Astrocyte of the cerebellum (primary cell): ENCODE data around the gene CCDC88B.

ENCODE experiments used
- DNase-seq: peaks from one replicate; pipeline ENCODE4 v3.0.0-alpha.2; 2011; ENCODE audit warnings: low read depth
- H3K4me3 ChIP-seq: 2 replicates; pipeline ENCODE4 v1.5.1; 2011; ENCODE audit warnings: mild to moderate bottlenecking, low read depth, low read length, moderate library complexity
- CTCF ChIP-seq: IDR thresholded peaks from 2 replicates; pipeline ENCODE4 v1.5.1; 2012; ENCODE audit warnings: low read length, low read depth, moderate library complexity, mild to moderate bottlenecking; ENCODE audit errors: missing control alignments
- in situ Hi-C: cut with HindIII; loops from 2 replicates; pipeline ENCODE4 v1.10.0; 2017; ENCODE audit warnings: low sequenced_read_pairs

Gene CCDC88B

GRCh38 chr11:64364435-64364834, 24.4 kb downstream of the CCDC88B start:
- TF ChIP-seq CTCF: no peak
- no peak overlapping the region for H3K4me3 ChIP-seq
- in situ Hi-C loops: no loop called here
- no peak for DNase-seq

GRCh38 chr11:64364911-64365310, 24.9 kb downstream of the CCDC88B start:
- H3K4me3 ChIP-seq: no peak overlapping the region
- no peak for TF ChIP-seq CTCF
- DNase-seq: no peak
- in situ Hi-C loops: no loop called here

- no peak for DNase-seq
- H3K4me3 ChIP-seq: no peak overlapping the region
- no peak for TF ChIP-seq CTCF
- in situ Hi-C loops: no loop called here
These were observed 26.7 kb downstream of the CCDC88B start for GRCh38 chr11:64366751-64367150.

- no peak for TF ChIP-seq CTCF
- in situ Hi-C loops: no loop called here
- no peak for DNase-seq
- no peak overlapping the region for H3K4me3 ChIP-seq
These were observed 28.1 kb downstream of the CCDC88B start for GRCh38 chr11:64367931-64368672.

DNA sequence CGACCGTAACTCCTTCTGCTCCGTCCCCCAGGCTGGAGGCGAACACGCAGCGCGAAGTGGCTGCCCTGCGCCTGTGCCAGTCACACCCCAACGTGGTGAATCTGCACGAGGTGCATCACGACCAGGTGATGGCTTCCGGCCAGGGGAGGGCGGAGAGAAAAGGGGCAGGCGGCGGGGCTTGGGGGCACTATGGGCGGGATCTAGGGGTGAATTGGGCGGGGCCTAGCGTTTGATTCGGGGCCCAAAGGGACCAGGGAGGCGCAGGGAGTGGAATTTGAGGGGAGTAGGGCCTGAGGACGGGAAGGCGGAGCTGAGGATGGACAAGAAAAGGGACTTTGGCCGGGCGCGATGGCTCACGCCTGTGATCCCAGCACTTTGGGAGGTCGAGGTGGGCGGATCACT, 28.7 kb downstream of the CCDC88B start:
- no peak for DNase-seq
- no peak overlapping the region for H3K4me3 ChIP-seq
- in situ Hi-C loops: no loop called here
- TF ChIP-seq CTCF: no peak

GRCh38 chr11:64369440-64370421, 29.7 kb downstream of the CCDC88B start:
- DNase-seq: no peak
- peak; percentile 1 for TF ChIP-seq CTCF
- in situ Hi-C loops: no loop called here
- H3K4me3 ChIP-seq: no peak overlapping the region
